Esophagus squamous epithelium (tissue), 5 donors: ENCODE measurements around the gene MECP2. TPM values are rescaled to one million over a fixed set of nuclear protein-coding genes. Genes with fewer than 3 reads are reported as not detected.

Source experiments
- DNase-seq: peaks from one replicate; lab custom pipeline; 2025; lab: John Stamatoyannopoulos, UW
- H3K27ac ChIP-seq, 4 donors: fragments of 200-600 bp; sonication (generic); one replicate each; pipeline ENCODE4 v1.5.1; 2016 to 2019; ENCODE audit warnings: mild to moderate bottlenecking in 1 of 4
- H3K27me3 ChIP-seq, 4 donors: fragments of 200-600 bp; sonication (generic); 1 replicate in 3 of 4; 2 replicates in 1 of 4; pipeline versions ENCODE4 v1.5.1 to v1.6.0; 2017 to 2021; ENCODE audit warnings: antibody characterized with exemption in 1 of 4
- H3K36me3 ChIP-seq, 3 donors: fragments of 200-600 bp; sonication (generic); one replicate each; pipeline ENCODE4 v1.5.1; 2016 to 2019
- H3K4me1 ChIP-seq, 3 donors: fragments of 200-600 bp; sonication (generic); one replicate each; pipeline ENCODE4 v1.5.1; 2017 to 2019
- H3K4me3 ChIP-seq, 4 donors: fragments of 200-600 bp; sonication (generic); 1 replicate in 3 of 4; 2 replicates in 1 of 4; pipeline ENCODE4 v1.5.1; 2016 to 2019; ENCODE audit warnings: mild to moderate bottlenecking in 2 of 4, moderate library complexity in 1 of 4
- H3K9me3 ChIP-seq, 3 donors: fragments of 200-600 bp; sonication (generic); one replicate each; pipeline ENCODE4 v1.5.1; 2016 to 2019
- POLR2A ChIP-seq, 4 donors: fragments of 450-650 bp; IDR thresholded peaks; one replicate each; pipeline ENCODE4 v1.6.1; 2017; ENCODE audit warnings: antibody characterized with exemption in 4 of 4, mild to moderate bottlenecking in 4 of 4, moderate library complexity in 3 of 4
- WGBS, 2 donors: methylation state at CpG; one replicate each; pipeline ENCODE4 v1.1.5; 2018; 5-methylcytosine and 5-hydroxymethylcytosine counted together
- intact Hi-C: fragments of 100-400 bp; cut with DNase I; formaldehyde crosslinking; loops from one replicate; pipeline ENCODE4 v1.15.0; 2022
- total RNA-seq, 4 donors: library from RNA; depleted of rRNA; stranded (reverse); fragments of >200 nt; gene quantifications; one replicate each; pipeline ENCODE4 v1.1.0, GENCODE V29; 2016
- TF ChIP-seq, protein P1 (sequence below), 6 experiments: fragments of 450-650 bp in 4 of 6; fragments of 200-600 bp in 2 of 6; sonication (generic) in 2 of 6; IDR thresholded peaks; one replicate each; pipeline ENCODE4 v1.5.1; 2016 to 2019; ENCODE audit warnings: antibody characterized with exemption in 6 of 6, mild to moderate bottlenecking in 4 of 6, moderate library complexity in 4 of 6
- donor health status: DM: yes; HTN: yes; CAD: no.

The MECP2 gene
- total RNA-seq, 4 donors from 2014 or later: 17.7 to 38.7 (median 25.4) TPM

GRCh38 chrX:154027986-154028385 is 69.5 kb downstream of the MECP2 start:
- no peak overlapping the region for H3K4me3 ChIP-seq

DNA sequence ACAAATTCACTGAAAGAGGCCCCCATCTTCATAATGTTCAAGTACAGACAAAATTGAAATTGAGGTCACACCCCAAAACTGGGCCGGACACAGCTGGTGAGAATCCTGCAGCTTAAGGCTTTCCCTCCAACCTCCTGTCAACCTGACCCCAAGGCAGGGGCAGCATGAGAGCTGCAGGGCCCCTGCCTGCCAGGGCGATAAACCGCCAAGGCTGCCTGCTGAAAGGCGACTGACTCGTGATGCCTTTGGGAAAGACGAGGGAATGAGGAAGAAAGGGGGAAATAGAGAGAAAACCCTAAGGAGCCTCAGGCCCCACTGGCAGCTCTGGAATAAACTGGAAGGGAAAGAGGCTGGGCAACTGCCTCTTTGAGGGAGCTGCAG is 70.5 kb downstream of the MECP2 start:
- Histone ChIP-seq H3K4me3 (no peak overlapping the region), H3K36me3 (peaks cover 0 to 52% (median 4%) of the 10 kb centered on the region in 3 donors), H3K9me3 (no peaks in the 10 kb centered on the region), H3K27ac (no peak overlapping the region), H3K4me1 (peaks cover 0 to 28% (median 0%) of the 10 kb centered on the region in 3 donors), H3K27me3 (no peaks in the 10 kb centered on the region)
- WGBS, 2 donors: 60 to 70% methylated on average over 2 to 3 of the region's 6 CpGs
- DNase-seq: no peak
- intact Hi-C loops: no loop called here
- TF ChIP-seq POLR2A (IDR thresholded peaks at IDR 0.05): no peak
- TF ChIP-seq, protein P1, sequence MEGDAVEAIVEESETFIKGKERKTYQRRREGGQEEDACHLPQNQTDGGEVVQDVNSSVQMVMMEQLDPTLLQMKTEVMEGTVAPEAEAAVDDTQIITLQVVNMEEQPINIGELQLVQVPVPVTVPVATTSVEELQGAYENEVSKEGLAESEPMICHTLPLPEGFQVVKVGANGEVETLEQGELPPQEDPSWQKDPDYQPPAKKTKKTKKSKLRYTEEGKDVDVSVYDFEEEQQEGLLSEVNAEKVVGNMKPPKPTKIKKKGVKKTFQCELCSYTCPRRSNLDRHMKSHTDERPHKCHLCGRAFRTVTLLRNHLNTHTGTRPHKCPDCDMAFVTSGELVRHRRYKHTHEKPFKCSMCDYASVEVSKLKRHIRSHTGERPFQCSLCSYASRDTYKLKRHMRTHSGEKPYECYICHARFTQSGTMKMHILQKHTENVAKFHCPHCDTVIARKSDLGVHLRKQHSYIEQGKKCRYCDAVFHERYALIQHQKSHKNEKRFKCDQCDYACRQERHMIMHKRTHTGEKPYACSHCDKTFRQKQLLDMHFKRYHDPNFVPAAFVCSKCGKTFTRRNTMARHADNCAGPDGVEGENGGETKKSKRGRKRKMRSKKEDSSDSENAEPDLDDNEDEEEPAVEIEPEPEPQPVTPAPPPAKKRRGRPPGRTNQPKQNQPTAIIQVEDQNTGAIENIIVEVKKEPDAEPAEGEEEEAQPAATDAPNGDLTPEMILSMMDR (IDR thresholded peaks at IDR 0.05): no peak

More at GRCh38 chrX:154027986-154028385, 69.5 kb downstream of the MECP2 start:
- no peaks in the 10 kb centered on the region for H3K9me3 ChIP-seq
- peaks cover 0 to 25% (median 0%) of the 10 kb centered on the region in 3 donors for H3K4me1 ChIP-seq
- no peak overlapping the region for H3K27ac ChIP-seq
- TF ChIP-seq, protein P1 (IDR thresholded peaks at IDR 0.05): no peak
- no peak for TF ChIP-seq POLR2A (IDR thresholded peaks at IDR 0.05)
- intact Hi-C loops: no loop called here
- no peaks in the 10 kb centered on the region for H3K27me3 ChIP-seq
- peaks cover 0 to 61% (median 4%) of the 10 kb centered on the region in 3 donors for H3K36me3 ChIP-seq
- no peak for DNase-seq
- WGBS, 2 donors: 29 to 64% methylated on average over 1 of the region's 1 CpG

DNA sequence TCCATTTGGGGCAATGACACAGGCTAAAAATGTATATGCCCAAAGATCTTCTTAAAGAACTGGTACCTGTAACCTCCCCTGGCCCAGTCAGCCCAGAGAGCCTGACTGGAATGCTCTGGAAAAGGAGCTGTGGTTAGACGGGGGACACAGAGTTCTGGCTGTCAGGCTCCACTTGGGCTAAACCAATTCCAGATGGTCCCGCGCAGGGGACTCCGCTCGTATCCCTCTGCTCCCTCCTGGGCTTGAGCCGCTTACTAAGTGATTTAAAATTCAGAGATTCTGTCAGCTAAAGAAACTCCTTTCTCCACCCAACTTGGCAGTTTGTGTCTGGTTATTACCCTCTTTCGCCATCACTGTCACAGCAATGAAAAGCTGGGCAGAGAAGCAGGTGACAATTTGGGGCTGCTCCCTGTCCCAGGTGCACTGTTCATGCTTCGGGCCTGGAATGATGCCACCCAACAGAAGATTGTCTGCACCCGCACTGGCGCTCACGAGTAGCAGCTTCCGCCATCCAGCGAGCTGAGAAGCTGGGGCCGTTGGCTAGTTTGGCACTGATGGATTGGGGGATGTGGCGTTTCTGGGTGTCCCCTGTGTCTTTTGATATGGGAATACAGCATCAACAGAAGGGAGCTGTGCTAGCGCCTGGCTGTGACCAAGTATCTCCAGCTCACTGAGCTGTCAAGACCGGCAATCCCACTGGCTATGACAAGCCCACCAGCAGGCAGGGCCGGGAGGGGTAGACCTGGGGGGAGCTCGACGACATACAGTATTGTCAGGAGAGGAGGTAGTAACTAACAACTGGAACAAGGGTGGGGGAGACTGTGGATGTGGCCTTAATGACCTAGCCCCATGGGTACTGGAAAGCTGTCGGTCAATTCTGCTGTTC is 71.1 kb downstream of the MECP2 start:
- Histone ChIP-seq H3K36me3 (peaks cover 0 to 46% (median 4%) of the 10 kb centered on the region in 3 donors), H3K9me3 (no peaks in the 10 kb centered on the region), H3K4me3 (no peak overlapping the region), H3K27me3 (no peaks in the 10 kb centered on the region), H3K27ac (peak overlapping the region in 3 of 4 donors; percentile 49 to 77 (median 59)), H3K4me1 (peaks cover 0 to 32% (median 0%) of the 10 kb centered on the region in 3 donors)
- no peak for TF ChIP-seq POLR2A (IDR thresholded peaks at IDR 0.05)
- TF ChIP-seq, protein P1 (IDR thresholded peaks at IDR 0.05): no peak
- DNase-seq: no peak
- WGBS, 2 donors: 81 to 93% methylated on average over 3 to 9 of the region's 21 CpGs
- intact Hi-C loops: no loop called here

GRCh38 chrX:154025230-154025629 is 72.3 kb downstream of the MECP2 start:
- H3K27me3 ChIP-seq: no peaks in the 10 kb centered on the region
- intact Hi-C loops: no loop called here
- WGBS, 2 donors: no CpG with 5 or more reads among the region's 8 CpGs
- peak overlapping the region; percentile 49 to 77 (median 60) for H3K27ac ChIP-seq
- peaks cover 8 to 44% (median 11%) of the 10 kb centered on the region in 3 donors for H3K4me1 ChIP-seq
- peaks cover 0 to 34% (median 0%) of the 10 kb centered on the region in 3 donors for H3K36me3 ChIP-seq
- no peak overlapping the region for H3K4me3 ChIP-seq
- H3K9me3 ChIP-seq: no peaks in the 10 kb centered on the region
- TF ChIP-seq POLR2A (IDR thresholded peaks at IDR 0.05): peak in 1 of 4 donors; percentile 8
- TF ChIP-seq, protein P1 (IDR thresholded peaks at IDR 0.05): no peak
- no peak for DNase-seq

DNA sequence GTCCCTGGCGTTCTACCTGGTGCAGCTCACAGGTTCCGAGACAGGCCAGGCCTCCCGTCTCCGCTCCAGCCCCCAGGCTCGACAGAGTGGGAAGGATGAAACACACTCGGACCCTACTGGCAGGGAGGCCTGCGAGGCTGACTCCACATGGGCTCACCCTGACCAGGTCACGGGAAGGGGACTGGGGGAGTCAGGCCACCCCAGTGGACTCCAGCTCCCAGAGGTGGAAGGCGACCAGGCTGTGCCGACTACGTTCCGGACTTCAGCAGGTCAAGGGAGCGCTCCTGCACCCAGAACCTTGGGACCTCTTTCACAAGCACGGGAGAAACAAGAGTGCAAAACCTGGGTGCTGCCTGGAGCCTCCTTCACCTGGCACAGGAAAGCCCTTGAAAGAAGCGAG is 73.2 kb downstream of the MECP2 start:
- Histone ChIP-seq H3K36me3 (peaks cover 0 to 25% (median 0%) of the 10 kb centered on the region in 3 donors), H3K4me3 (no peak overlapping the region), H3K9me3 (no peaks in the 10 kb centered on the region), H3K27ac (peak overlapping the region in 1 of 4 donors; percentile 77), H3K27me3 (no peaks in the 10 kb centered on the region), H3K4me1 (peaks cover 8 to 45% (median 11%) of the 10 kb centered on the region in 3 donors)
- no peak for DNase-seq
- 62 to 88% methylated on average over 2 to 4 of the region's 15 CpGs for WGBS, 2 donors
- intact Hi-C loops: no loop called here
- TF ChIP-seq, protein P1 (IDR thresholded peaks at IDR 0.05): no peak
- no peak for TF ChIP-seq POLR2A (IDR thresholded peaks at IDR 0.05)
